ENCODE results near the gene MON1B.

GRCh38 chr16:77223184-77223583 lies 32.2 kb downstream of the MON1B start:
- no peak for TF ChIP-seq POLR2AphosphoS5 (IDR thresholded peaks at IDR 0.05; ENCODE audit: low read depth, low read length)
- TF ChIP-seq TAF1 (IDR thresholded peaks at IDR 0.05; ENCODE audit: borderline replicate concordance, insufficient read depth, low read length) = no peak
- no peak for TF ChIP-seq REST (IDR thresholded peaks at IDR 0.05; ENCODE audit: insufficient read depth in 1 of 2, low read depth in 2 of 2, low read length in 2 of 2)
- TF ChIP-seq SIN3A (IDR thresholded peaks at IDR 0.05; ENCODE audit: borderline replicate concordance, insufficient read depth, low read length) = no peak
